T-cell (primary cell): ENCODE results near the gene FSTL4. TPM values are rescaled to one million over a fixed set of nuclear protein-coding genes. Genes with fewer than 3 reads are reported as not detected.

Experiments used
- ATAC-seq, 4 experiments: fragments of 200-7000 bp in 3 of 4; fragments of 150-1000 bp in 1 of 4; cut with Tn5 transposase; replicated peaks in 1 of 4; 1 replicate in 3 of 4; 2 replicates in 1 of 4; pipeline ENCODE4 v1.10.0; 2021; ENCODE audit warnings: moderate library complexity in 3 of 4, mild to moderate bottlenecking in 2 of 4, moderate number of reproducible peaks in 1 of 4
- CTCF ChIA-PET, 2 donors: fragments of 300-600 bp; sonication (Branson Sonifier 250); formaldehyde crosslinking; loops; one replicate each; lab custom pipeline; 2022; ENCODE audit warnings: antibody characterized with exemption in 2 of 2; lab: Charles Lee
- POLR2A ChIA-PET, 2 donors: fragments of 300-600 bp; sonication (Branson Sonifier 250); formaldehyde crosslinking; loops; one replicate each; lab custom pipeline; 2022; ENCODE audit warnings: antibody characterized with exemption in 2 of 2; lab: Charles Lee
- DNase-seq, 35 experiments: peaks; one replicate each; pipeline versions ENCODE4 v3.0.0 to v3.0.0-alpha.2; 2013 to 2023
- H3K27ac ChIP-seq: one replicate; pipeline ENCODE4 v1.5.1; 2013; ENCODE audit warnings: low read length
- H3K27me3 ChIP-seq, 2 experiments: replicated peaks in 1 of 2; 1 replicate in 1 of 2; 2 replicates in 1 of 2; pipeline versions ENCODE4 v1.6.1 to v1.7.0; 2013; ENCODE audit warnings: low read length in 1 of 2, mixed read lengths in 1 of 2; ENCODE audit not compliant: control insufficient read depth in 2 of 2, insufficient read depth in 2 of 2; ENCODE audit errors: extremely low read depth in 1 of 2
- H3K36me3 ChIP-seq, 2 donors: 1 replicate in 1 of 2; 2 replicates in 1 of 2; pipeline versions ENCODE4 v1.6.1 to v1.7.0; 2013; ENCODE audit warnings: low read length in 1 of 2; ENCODE audit not compliant: control insufficient read depth in 2 of 2, insufficient read depth in 1 of 2; ENCODE audit errors: extremely low read depth in 1 of 2
- H3K4me1 ChIP-seq, 2 experiments: 1 replicate in 1 of 2; 2 replicates in 1 of 2; pipeline versions ENCODE4 v1.6.1 to v1.7.0; 2013; ENCODE audit warnings: low read length in 2 of 2, mixed read lengths in 1 of 2; ENCODE audit not compliant: insufficient read depth in 2 of 2, control insufficient read depth in 1 of 2; ENCODE audit errors: extremely low read depth in 1 of 2
- H3K4me3 ChIP-seq, 2 donors: 1 replicate in 1 of 2; 2 replicates in 1 of 2; pipeline versions ENCODE4 v1.5.1 to v1.7.0; 2013; ENCODE audit warnings: mild to moderate bottlenecking in 2 of 2, low read length in 1 of 2, moderate library complexity in 1 of 2; ENCODE audit not compliant: control insufficient read depth in 1 of 2; ENCODE audit errors: extremely low read depth in 1 of 2
- H3K9me3 ChIP-seq: 2 replicates; pipeline ENCODE4 v1.7.0; 2013
- H3K27ac Mint-ChIP-seq, 2 donors: one replicate each; pipeline ENCODE4 v1.8.0; 2020 to 2021; ENCODE audit warnings: mild to moderate bottlenecking in 2 of 2, mixed read lengths in 2 of 2
- H3K27me3 Mint-ChIP-seq, 2 donors: one replicate each; pipeline ENCODE4 v1.8.0; 2021 to 2022; ENCODE audit warnings: mixed read lengths in 2 of 2
- H3K36me3 Mint-ChIP-seq: one replicate; pipeline ENCODE4 v1.8.0; 2021; ENCODE audit warnings: mixed read lengths
- H3K4me1 Mint-ChIP-seq, 3 donors: one replicate each; pipeline ENCODE4 v1.8.0; 2020 to 2022; ENCODE audit warnings: mixed read lengths in 3 of 3, mild to moderate bottlenecking in 1 of 3
- H3K4me3 Mint-ChIP-seq, 3 donors: one replicate each; pipeline ENCODE4 v1.8.0; 2020 to 2022; ENCODE audit warnings: mild to moderate bottlenecking in 3 of 3, mixed read lengths in 3 of 3, moderate library complexity in 3 of 3
- H3K9me3 Mint-ChIP-seq, 3 donors: one replicate each; pipeline ENCODE4 v1.8.0; 2020 to 2022; ENCODE audit warnings: mixed read lengths in 3 of 3
- WGBS: methylation state at CpG from one replicate; pipeline ENCODE4 v1.1.5; 2013; ENCODE audit warnings: missing lambda C conversion rate; ENCODE audit not compliant: insufficient coverage; 5-methylcytosine and 5-hydroxymethylcytosine counted together
- total RNA-seq, 35 experiments: library from RNA in 6 of 35; stranded (reverse) in 6 of 35; fragments of 120-200 nt in 1 of 35; gene quantifications; one replicate each; pipeline versions ENCODE4 v1.2.1 to v1.2.4 and lab custom pipeline; 2013 to 2026

Gene FSTL4
- total RNA-seq, 5 donors from 2014 or later (not counting 1 experiment from before 2014, with no cell fraction given) = 1.6 TPM; not detected in 3

- 75% methylated on average over 11 of the region's 14 CpGs for WGBS
- ChIA-PET CTCF (interaction anchor here in 1 of 2 donors (0.6 kb wide), 1 partner anchor 13 kb away, joined by 3 read pairs; no protein-coding TSS in a partner anchor), POLR2A (no interaction called here)
- Histone ChIP-seq H3K36me3 (no peaks in the 10 kb centered on the region), H3K27me3 (peaks cover 0 to 14% of the 10 kb centered on the region in 2 experiments), H3K27ac (no peak overlapping the region), H3K9me3 (no peaks in the 10 kb centered on the region), H3K4me1 (peaks cover 9 to 12% of the 10 kb centered on the region in 2 experiments), H3K4me3 (no peak overlapping the region)
- ATAC-seq (no peak), DNase-seq (no peak)
- H3K27me3 Mint-ChIP-seq = no peaks in the 10 kb centered on the region
- peaks cover 3 to 12% (median 10%) of the 10 kb centered on the region in 3 donors for H3K4me1 Mint-ChIP-seq
- no peaks in the 10 kb centered on the region for H3K36me3 Mint-ChIP-seq
- H3K9me3 Mint-ChIP-seq = no peaks in the 10 kb centered on the region
- H3K27ac Mint-ChIP-seq = no peak overlapping the region
- H3K4me3 Mint-ChIP-seq = no peak overlapping the region
Observed at GRCh38 chr5:133334796-133335639, 277.3 kb downstream of the FSTL4 start.

GRCh38 chr5:133333326-133334150 is 278.8 kb downstream of the FSTL4 start:
- Mint-ChIP-seq H3K4me1 (peaks cover 3 to 12% (median 10%) of the 10 kb centered on the region in 3 donors), H3K4me3 (no peak overlapping the region), H3K36me3 (no peaks in the 10 kb centered on the region), H3K27me3 (no peaks in the 10 kb centered on the region), H3K27ac (no peak overlapping the region), H3K9me3 (no peaks in the 10 kb centered on the region)
- Histone ChIP-seq H3K27ac (no peak overlapping the region), H3K27me3 (peaks cover 0 to 17% of the 10 kb centered on the region in 2 experiments), H3K9me3 (no peaks in the 10 kb centered on the region), H3K36me3 (no peaks in the 10 kb centered on the region), H3K4me3 (no peak overlapping the region), H3K4me1 (peaks cover 9 to 12% of the 10 kb centered on the region in 2 experiments)
- DNase-seq (no peak), ATAC-seq (no peak)
- ChIA-PET POLR2A (no interaction called here), CTCF (no interaction called here)
- WGBS = 83% methylated on average over 9 of the region's 11 CpGs

- CTCF ChIA-PET = no interaction called here
- 54% methylated on average over 4 of the region's 5 CpGs for WGBS
- peaks cover 9 to 12% of the 10 kb centered on the region in 2 experiments for H3K4me1 ChIP-seq
- H3K4me1 Mint-ChIP-seq = peaks cover 3 to 12% (median 10%) of the 10 kb centered on the region in 3 donors
- no peaks in the 10 kb centered on the region for H3K9me3 Mint-ChIP-seq
- no peaks in the 10 kb centered on the region for H3K9me3 ChIP-seq
- POLR2A ChIA-PET = no interaction called here
- H3K36me3 ChIP-seq = no peaks in the 10 kb centered on the region
- no peak overlapping the region for H3K4me3 ChIP-seq
- H3K27me3 ChIP-seq = peaks cover 0 to 18% of the 10 kb centered on the region in 2 experiments
- no peak overlapping the region for H3K4me3 Mint-ChIP-seq
- DNase-seq = no peak
- ATAC-seq = no peak
- no peak overlapping the region for H3K27ac ChIP-seq
- no peaks in the 10 kb centered on the region for H3K27me3 Mint-ChIP-seq
- H3K36me3 Mint-ChIP-seq = no peaks in the 10 kb centered on the region
- H3K27ac Mint-ChIP-seq = no peak overlapping the region
Observed at GRCh38 chr5:133332439-133333024, 279.8 kb downstream of the FSTL4 start.

- peaks cover 0 to 18% of the 10 kb centered on the region in 2 experiments for H3K27me3 ChIP-seq
- Mint-ChIP-seq H3K4me1 (peaks cover 3 to 12% (median 10%) of the 10 kb centered on the region in 3 donors), H3K27me3 (no peaks in the 10 kb centered on the region), H3K36me3 (no peaks in the 10 kb centered on the region), H3K27ac (no peak overlapping the region), H3K9me3 (no peaks in the 10 kb centered on the region), H3K4me3 (peak overlapping the region in 2 of 3 donors; percentile 23 to 36)
- ChIA-PET POLR2A (no interaction called here), CTCF (no interaction called here)
- H3K27ac ChIP-seq = no peak overlapping the region
- no peaks in the 10 kb centered on the region for H3K36me3 ChIP-seq
- H3K9me3 ChIP-seq = no peaks in the 10 kb centered on the region
- peaks cover 9 to 12% of the 10 kb centered on the region in 2 experiments for H3K4me1 ChIP-seq
- DNase-seq = peak in 1 of 35 experiments; percentile 11
- WGBS = 60% methylated on average over 6 of the region's 12 CpGs
- peak in 1 of 4 experiments; percentile 38 for ATAC-seq
- H3K4me3 ChIP-seq = no peak overlapping the region
Observed at GRCh38 chr5:133331941-133332340, 280.4 kb downstream of the FSTL4 start.

GRCh38 chr5:133330956-133331355 is 281.4 kb downstream of the FSTL4 start:
- H3K27ac ChIP-seq = no peak overlapping the region
- no peak overlapping the region for H3K27ac Mint-ChIP-seq
- peaks cover 0 to 8% of the 10 kb centered on the region in 2 experiments for H3K27me3 ChIP-seq
- no peak overlapping the region for H3K4me3 Mint-ChIP-seq
- ATAC-seq (no peak), DNase-seq (no peak)
- H3K4me1 ChIP-seq = peaks cover 4 to 5% of the 10 kb centered on the region in 2 experiments
- no peaks in the 10 kb centered on the region for H3K36me3 ChIP-seq
- H3K9me3 ChIP-seq = no peaks in the 10 kb centered on the region
- no peak overlapping the region for H3K4me3 ChIP-seq
- ChIA-PET POLR2A (no interaction called here), CTCF (no interaction called here)
- H3K9me3 Mint-ChIP-seq = no peaks in the 10 kb centered on the region
- 67% methylated on average over 2 of the region's 5 CpGs for WGBS
- no peaks in the 10 kb centered on the region for H3K27me3 Mint-ChIP-seq
- H3K4me1 Mint-ChIP-seq = peaks cover 3 to 12% (median 4%) of the 10 kb centered on the region in 3 donors
- no peaks in the 10 kb centered on the region for H3K36me3 Mint-ChIP-seq

GRCh38 chr5:133328800-133329199 is 283.5 kb downstream of the FSTL4 start:
- Histone ChIP-seq H3K27me3 (peaks cover 0 to 13% of the 10 kb centered on the region in 2 experiments), H3K27ac (no peak overlapping the region), H3K4me1 (peaks cover 2 to 4% of the 10 kb centered on the region in 2 experiments), H3K36me3 (no peaks in the 10 kb centered on the region), H3K9me3 (no peaks in the 10 kb centered on the region), H3K4me3 (no peak overlapping the region)
- POLR2A ChIA-PET = no interaction called here
- Mint-ChIP-seq H3K4me3 (no peak overlapping the region), H3K27me3 (no peaks in the 10 kb centered on the region), H3K9me3 (no peaks in the 10 kb centered on the region), H3K27ac (no peak overlapping the region), H3K4me1 (peaks cover 3 to 12% (median 4%) of the 10 kb centered on the region in 3 donors), H3K36me3 (no peaks in the 10 kb centered on the region)
- ATAC-seq (no peak), DNase-seq (no peak)
- CTCF ChIA-PET = no interaction called here
- WGBS = 95% methylated on average over 7 of the region's 11 CpGs
